ENCODE measurements around the gene TTC33. TPM values are rescaled to one million over a fixed set of nuclear protein-coding genes. Genes with fewer than 3 reads are reported as not detected.

TTC33 gene
- total RNA-seq, 2 donors from 2014 or later: 10.6 to 19.8 TPM

GRCh38 chr5:40755093-40755406 is 711 bp downstream of the TTC33 start:
- TF ChIP-seq, protein P1, sequence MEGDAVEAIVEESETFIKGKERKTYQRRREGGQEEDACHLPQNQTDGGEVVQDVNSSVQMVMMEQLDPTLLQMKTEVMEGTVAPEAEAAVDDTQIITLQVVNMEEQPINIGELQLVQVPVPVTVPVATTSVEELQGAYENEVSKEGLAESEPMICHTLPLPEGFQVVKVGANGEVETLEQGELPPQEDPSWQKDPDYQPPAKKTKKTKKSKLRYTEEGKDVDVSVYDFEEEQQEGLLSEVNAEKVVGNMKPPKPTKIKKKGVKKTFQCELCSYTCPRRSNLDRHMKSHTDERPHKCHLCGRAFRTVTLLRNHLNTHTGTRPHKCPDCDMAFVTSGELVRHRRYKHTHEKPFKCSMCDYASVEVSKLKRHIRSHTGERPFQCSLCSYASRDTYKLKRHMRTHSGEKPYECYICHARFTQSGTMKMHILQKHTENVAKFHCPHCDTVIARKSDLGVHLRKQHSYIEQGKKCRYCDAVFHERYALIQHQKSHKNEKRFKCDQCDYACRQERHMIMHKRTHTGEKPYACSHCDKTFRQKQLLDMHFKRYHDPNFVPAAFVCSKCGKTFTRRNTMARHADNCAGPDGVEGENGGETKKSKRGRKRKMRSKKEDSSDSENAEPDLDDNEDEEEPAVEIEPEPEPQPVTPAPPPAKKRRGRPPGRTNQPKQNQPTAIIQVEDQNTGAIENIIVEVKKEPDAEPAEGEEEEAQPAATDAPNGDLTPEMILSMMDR (IDR thresholded peaks at IDR 0.05): peak; percentile 65
- peak; percentile 80 for DNase-seq
- H3K9me3 ChIP-seq: no peaks in the 10 kb centered on the region
- no peaks in the 10 kb centered on the region for H3K36me3 ChIP-seq
- peaks cover 7% of the 10 kb centered on the region for H3K4me1 ChIP-seq
- peak overlapping the region; percentile 79 to 93 for H3K9ac ChIP-seq (ENCODE audit: low read depth in 2 of 2, low read length in 2 of 2)
- intact Hi-C loops (cut with DNase I): loop anchor here (5.0 kb wide), 1 partner anchor 77 kb away; no protein-coding TSS in a partner anchor
- H3K4me3 ChIP-seq: peak overlapping the region; percentile 76
- peak overlapping the region; percentile 88 for H3K27ac ChIP-seq
- no peaks in the 10 kb centered on the region for H3K27me3 ChIP-seq

DNA sequence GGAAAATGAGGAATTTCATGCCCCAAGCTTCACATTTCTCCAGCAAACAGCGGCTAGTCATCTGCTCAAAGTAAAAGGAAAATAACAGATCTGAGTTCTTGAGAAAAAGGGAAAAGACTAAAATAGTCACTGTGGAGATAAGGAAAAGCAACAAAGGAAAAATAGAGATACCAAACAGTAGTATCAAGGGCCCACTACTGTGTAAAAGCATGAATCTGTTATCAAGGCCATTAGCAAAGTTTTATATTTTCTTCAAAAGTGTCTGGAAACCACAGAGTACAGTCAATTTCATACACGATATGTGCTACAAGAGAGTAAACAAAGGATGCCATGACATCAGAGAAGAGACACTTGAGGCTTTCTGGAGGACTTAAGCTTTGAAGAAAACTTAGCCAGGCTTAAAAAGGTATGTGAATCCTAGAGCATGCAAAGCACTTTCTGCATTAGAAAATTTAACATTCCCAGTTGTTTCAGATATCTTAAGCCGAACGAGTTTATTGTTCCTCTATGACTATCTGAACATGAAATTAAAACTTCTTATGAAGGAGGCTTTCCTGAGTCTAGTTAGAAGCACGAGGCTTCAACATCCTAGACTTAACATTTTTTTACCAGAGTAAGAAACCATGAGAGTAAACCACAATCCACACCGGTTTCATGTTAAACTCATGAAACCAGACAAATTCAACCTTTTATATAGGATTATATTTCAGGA is 1.2 kb downstream of the TTC33 start:
- intact Hi-C loops (cut with DNase I): loop anchor here (5.0 kb wide), 2 partner anchors 78 to 123 kb away; no protein-coding TSS in a partner anchor
- TF ChIP-seq, protein P1 (IDR thresholded peaks at IDR 0.05): no peak
- H3K4me1 ChIP-seq: peaks cover 7% of the 10 kb centered on the region
- H3K4me3 ChIP-seq: peak overlapping the region; percentile 76
- peak overlapping the region; percentile 79 to 93 for H3K9ac ChIP-seq (ENCODE audit: low read depth in 2 of 2, low read length in 2 of 2)
- no peaks in the 10 kb centered on the region for H3K9me3 ChIP-seq
- no peaks in the 10 kb centered on the region for H3K36me3 ChIP-seq
- no peak for DNase-seq
- H3K27ac ChIP-seq: peak overlapping the region; percentile 88
- no peaks in the 10 kb centered on the region for H3K27me3 ChIP-seq

GRCh38 chr5:40746703-40747102 is 9.1 kb downstream of the TTC33 start:
- no peaks in the 10 kb centered on the region for H3K36me3 ChIP-seq
- TF ChIP-seq, protein P1 (IDR thresholded peaks at IDR 0.05): no peak

GRCh38 chr5:40743771-40744170 is 12.0 kb downstream of the TTC33 start:
- H3K4me1 ChIP-seq: no peaks in the 10 kb centered on the region

More at GRCh38 chr5:40746703-40747102, 9.1 kb downstream of the TTC33 start:
- DNase-seq: no peak
- no peaks in the 10 kb centered on the region for H3K9me3 ChIP-seq
- no peak overlapping the region for H3K27ac ChIP-seq
- H3K27me3 ChIP-seq: no peaks in the 10 kb centered on the region
- intact Hi-C loops (cut with DNase I): no loop called here
- no peaks in the 10 kb centered on the region for H3K4me1 ChIP-seq
- H3K9ac ChIP-seq (ENCODE audit: low read depth in 2 of 2, low read length in 2 of 2): no peak overlapping the region
- no peak overlapping the region for H3K4me3 ChIP-seq

DNA sequence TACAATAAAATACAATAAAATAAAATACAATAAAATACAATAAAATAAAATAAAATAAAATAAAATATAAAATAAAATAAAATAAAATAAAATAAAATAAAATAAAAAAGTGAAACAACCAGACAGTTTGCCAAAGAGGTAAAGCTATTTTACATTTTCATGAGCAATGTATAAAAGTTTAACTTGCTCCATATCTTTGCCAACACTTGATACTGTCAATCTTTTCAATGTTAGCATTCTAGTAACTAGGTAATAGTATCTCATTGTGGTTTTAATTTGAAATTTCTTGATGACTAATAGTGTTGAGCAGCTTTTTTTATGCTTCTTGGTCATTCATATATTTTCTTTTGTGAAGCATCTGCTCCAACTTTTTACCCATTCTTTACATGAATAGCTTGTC is 17.3 kb downstream of the TTC33 start:
- DNase-seq: no peak
- Histone ChIP-seq H3K9me3 (no peaks in the 10 kb centered on the region), H3K4me3 (no peak overlapping the region), H3K36me3 (no peaks in the 10 kb centered on the region), H3K9ac (ENCODE audit: low read depth in 2 of 2, low read length in 2 of 2) (no peak overlapping the region), H3K27ac (no peak overlapping the region), H3K4me1 (peaks cover 5% of the 10 kb centered on the region), H3K27me3 (no peaks in the 10 kb centered on the region)
- TF ChIP-seq, protein P1 (IDR thresholded peaks at IDR 0.05): no peak
- intact Hi-C loops (cut with DNase I): loop anchor here (5.0 to 10.0 kb wide), 3 partner anchors 786 to 1164 kb away; no protein-coding TSS in a partner anchor

More at GRCh38 chr5:40743771-40744170, 12.0 kb downstream of the TTC33 start:
- Histone ChIP-seq H3K4me3 (no peak overlapping the region), H3K27me3 (no peaks in the 10 kb centered on the region), H3K36me3 (no peaks in the 10 kb centered on the region), H3K9me3 (no peaks in the 10 kb centered on the region), H3K27ac (no peak overlapping the region), H3K9ac (ENCODE audit: low read depth in 2 of 2, low read length in 2 of 2) (no peak overlapping the region)
- no peak for DNase-seq
- TF ChIP-seq, protein P1 (IDR thresholded peaks at IDR 0.05): no peak
- intact Hi-C loops (cut with DNase I): no loop called here

Measured in colonic mucosa (tissue), 4 donors.